Measurements from ENCODE around the gene STK31.

- TF ChIP-seq GATA2 (IDR thresholded peaks at IDR 0.05; ENCODE audit: low read depth, low read length) (no peak), GATA3 (IDR thresholded peaks at IDR 0.05; ENCODE audit: low read depth, low read length) (no peak)
Measured at GRCh38 chr7:23672033-23672432, 38.0 kb upstream of the STK31 start.
